A673 (cell line): ENCODE data around the gene PRMT7.

ENCODE experiments used
- CTCF ChIP-seq: fragments of 300-800, 200-600 bp; sonication (generic); conservative IDR thresholded peaks from 2 replicates; pipeline ENCODE4 v1.5.1; 2017; ENCODE audit warnings: low read depth, mild to moderate bottlenecking, antibody characterized with exemption, low read length, moderate library complexity, mixed read lengths
- EZH2 ChIP-seq: fragments of 200-600 bp; sonication (generic); IDR thresholded peaks from 2 replicates; pipeline ENCODE4 v1.6.1; 2017; ENCODE audit warnings: borderline replicate concordance, low read depth, mild to moderate bottlenecking, mixed read lengths, antibody characterized with exemption, low read length; ENCODE audit not compliant: poor library complexity, severe bottlenecking

- TF ChIP-seq CTCF (no peak), EZH2 (no peak)
These were observed 50.1 kb downstream of the PRMT7 start for GRCh38 chr16:68360956-68361355.
